Muscle of back (tissue), 10 donors: ENCODE data around the gene ODC1. TPM values are rescaled to one million over a fixed set of nuclear protein-coding genes. Genes with fewer than 3 reads are reported as not detected.

Experiments
- polyA plus RNA-seq, 10 donors: library from polyadenylated mRNA; unstranded; fragments of 120-200 nt; gene quantifications; one replicate each; pipeline ENCODE4 v1.2.1, GENCODE V29; 2013; ENCODE audit not compliant: insufficient read length in 10 of 10

Gene ODC1
- polyA plus RNA-seq, 10 donors: 88.0 to 128 (median 109) TPM

Other genes with a start within 250 kb of the ODC1 start
- 10 to 100 TPM; 19.9 to 39.4 (median 34.4) TPM for gene HPCAL1, start 145.4 kb downstream of the ODC1 start, polyA plus RNA-seq
- gene NOL10, start 241.6 kb upstream of the ODC1 start, polyA plus RNA-seq: 10 to 100 TPM; 14.6 to 21.3 (median 18.1) TPM